Stimulated activated CD4-positive, alpha-beta T cell treated with anti-CD3 and anti-CD28 coated beads, Interleukin-4, amount 100 ng/mL, for 4 hours (primary cell): ENCODE data around the gene TFPI.
A peak's percentile ranks its signal among the peaks of the same experiment; 100 is the strongest.

Experiments used
- DNase-seq, 2 experiments: peaks; one replicate each; pipeline ENCODE4 v3.0.0-alpha.2; 2020

Gene TFPI

DNA sequence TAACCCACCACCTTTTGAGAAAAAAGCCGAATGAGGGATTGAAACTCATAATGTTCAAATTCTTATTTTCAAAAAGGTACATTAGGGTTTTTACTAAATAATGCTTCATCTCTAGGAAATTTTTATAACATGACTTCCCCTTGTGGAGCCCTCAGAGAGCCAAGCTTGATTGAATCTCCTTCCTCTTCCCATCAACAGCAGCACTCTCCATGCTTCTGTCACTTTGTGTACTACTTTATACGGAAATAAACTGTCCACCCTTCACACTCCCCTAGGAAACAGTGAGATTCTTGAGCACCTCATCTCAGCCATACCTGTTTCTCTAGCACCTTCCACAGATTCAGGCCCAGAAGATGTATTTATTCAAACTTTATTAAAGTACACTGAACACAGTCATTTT, 51.8 kb downstream of the TFPI start:
- DNase-seq = no peak

DNA sequence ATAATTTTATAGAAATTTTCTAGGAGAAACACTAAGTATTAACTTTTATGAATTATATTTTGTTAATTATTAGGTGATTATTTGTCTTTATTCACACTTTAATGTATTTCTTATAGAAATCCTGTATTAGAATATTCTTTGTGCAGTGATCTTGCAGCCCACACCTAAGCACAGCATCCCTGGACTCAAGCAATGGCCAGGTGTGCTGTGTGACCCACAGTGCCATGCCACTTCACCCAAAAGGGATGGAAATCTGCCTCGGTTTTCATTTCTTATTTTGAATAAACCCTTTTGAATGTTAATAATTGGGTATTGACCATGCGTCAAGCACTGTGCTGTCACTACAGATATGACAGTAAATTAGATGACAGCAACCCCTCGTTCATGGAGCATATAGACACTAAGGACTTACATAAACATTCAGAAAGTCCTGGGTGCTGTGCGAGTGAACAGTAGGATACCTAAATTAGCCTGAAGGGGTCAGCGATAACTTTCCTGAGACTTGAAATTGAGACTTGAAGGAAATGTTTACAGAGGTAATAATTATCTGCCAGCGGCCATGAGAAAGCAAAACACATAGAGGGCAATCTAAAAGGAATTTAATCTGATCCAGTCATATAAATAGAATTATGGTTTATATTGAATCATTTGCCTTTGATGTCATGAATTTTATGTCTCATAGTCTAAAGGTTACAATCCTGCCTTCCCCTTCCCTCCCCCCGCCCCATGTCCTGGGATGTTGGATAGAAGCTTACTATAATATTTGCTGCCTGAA, 53.5 kb downstream of the TFPI start:
- DNase-seq = no peak

DNA sequence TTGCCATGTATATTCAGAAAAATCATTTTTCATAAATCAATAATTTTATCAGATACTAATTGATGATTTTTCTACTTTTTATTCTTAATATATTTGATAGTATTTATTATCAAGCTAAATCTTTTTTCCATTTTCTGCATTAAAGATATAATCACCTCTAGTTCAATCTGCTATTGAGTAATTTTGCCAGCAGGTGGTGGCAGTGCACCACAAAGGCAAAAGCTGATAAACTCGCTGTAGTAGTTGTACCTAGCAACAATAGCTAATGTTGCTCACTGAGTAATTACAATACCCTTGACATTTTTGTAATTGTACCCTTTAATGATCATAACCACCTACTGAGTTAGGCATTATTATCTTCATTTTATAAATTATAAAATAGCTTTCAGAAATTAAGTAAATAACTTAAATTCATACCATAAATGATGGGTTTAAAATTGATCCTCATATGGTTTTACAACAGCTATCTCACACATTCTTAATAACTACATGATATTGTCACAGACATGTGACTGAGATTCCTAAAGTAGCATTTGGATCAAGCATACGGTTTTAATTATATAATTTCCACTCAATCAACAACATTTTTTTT, 54.2 kb downstream of the TFPI start:
- DNase-seq = peak in 1 of 2 experiments; percentile 20

DNA sequence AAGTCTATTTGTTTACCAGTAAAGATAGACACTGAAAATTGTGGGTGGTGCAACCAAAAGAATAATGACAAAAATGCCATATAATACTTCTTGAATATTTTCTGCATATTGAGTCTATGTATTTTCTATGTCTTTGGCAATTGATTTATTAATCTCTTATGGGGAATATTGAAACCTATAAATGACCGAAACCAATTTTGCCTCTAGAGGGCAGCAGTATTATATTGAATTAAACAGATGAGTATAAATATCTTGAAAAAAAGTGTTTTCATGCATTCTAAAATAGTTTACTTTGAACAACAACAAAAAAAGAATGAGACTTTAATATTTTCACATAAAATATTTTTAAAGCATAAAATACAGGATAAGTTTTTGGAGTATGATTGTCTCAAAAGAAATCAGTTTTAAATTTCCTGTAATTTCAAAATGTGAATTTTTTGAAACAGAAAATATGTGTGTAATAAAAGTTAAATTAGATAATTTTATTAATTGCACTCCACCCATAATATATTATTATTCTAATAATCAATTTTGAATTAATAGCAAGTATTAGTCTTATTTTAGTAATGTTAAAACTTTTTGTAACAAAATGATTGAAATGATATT, 56.3 kb downstream of the TFPI start:
- no peak for DNase-seq

DNA sequence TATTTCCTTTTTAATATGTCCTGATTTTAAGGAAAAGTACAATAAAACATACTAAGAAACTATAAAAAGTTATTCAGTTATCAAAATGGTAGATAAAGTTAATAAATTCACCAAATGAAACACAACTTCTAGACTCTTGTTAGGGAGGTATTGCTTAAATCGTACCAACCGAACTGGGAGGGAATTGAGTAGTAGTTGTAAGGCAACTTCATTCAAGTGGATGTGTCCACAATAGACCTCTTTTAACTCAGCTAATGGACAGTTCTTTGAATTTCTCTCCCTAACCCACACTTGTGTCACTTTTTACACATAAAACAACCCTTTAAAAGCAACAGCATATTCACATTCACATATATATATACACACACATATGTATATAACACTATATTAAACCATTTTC, 57.1 kb downstream of the TFPI start:
- DNase-seq = no peak

DNA sequence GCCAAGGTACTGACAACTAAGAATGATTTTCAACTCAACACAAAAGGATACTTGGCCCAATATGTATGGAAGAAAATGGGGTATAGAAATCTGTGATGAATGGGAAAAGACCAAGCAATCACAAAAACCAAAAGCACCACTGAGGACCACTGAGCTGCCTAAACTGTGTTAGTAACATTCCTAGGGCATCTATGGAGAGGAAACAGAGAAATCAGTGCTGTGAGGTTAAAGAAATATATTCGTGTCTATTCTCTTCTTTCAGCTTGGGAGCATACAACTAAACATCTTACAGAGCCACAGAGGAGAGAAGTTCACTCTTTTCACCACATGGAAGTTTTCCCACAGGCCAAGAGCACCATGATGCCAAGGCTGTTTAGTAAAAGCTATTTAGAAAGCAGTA, 58.9 kb downstream of the TFPI start:
- DNase-seq = no peak

DNA sequence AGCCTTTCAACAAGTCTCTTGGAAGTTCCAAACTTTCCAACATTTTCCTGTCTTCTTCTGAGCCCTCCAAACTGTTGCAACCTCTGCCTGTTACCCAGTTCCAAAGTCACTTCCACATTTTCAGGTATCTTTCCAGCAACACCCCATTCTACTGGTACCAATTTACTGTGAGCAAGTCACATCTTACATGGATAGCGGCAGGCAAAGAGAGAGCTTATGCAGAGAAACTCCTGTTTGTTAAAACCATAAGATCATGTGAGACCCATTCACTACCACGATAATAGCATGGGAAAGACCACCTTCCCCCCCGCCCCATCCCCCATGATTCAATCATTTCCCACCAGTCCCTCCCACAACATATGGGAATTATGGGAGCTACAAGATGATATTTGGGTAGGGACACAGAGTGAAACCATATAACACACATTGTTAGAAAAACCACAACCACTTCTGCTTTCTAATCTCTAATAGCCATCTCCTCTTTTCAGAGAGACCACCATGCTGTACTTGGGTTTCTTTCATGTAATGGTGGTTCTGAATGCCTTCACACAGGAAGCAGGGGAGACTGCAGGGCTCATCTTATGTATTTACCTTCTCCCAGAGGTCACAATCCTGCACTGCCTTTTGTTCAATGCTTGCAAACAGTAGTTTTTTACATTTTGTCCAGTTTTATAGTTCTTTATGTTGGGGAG, 60.2 kb downstream of the TFPI start:
- no peak for DNase-seq

DNA sequence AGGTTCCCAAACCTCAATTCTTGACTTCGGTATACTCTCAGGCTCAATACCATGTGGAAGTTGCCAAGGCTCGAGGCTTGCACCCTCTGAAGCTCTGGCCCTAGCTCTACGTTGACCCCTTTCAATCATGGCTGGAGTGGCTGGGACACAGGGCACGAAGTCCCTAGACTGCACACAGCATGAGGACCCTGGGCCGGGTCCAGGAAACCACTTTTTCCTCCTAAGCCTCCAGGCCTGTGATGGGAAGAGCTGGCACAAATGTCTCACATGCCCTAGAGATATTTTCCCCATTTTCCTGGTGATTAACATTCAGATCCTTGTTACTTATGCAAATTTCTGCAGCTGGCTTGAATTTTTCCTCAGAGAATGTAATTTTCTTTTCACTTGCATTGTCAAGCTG, 61.1 kb downstream of the TFPI start:
- DNase-seq = no peak

DNA sequence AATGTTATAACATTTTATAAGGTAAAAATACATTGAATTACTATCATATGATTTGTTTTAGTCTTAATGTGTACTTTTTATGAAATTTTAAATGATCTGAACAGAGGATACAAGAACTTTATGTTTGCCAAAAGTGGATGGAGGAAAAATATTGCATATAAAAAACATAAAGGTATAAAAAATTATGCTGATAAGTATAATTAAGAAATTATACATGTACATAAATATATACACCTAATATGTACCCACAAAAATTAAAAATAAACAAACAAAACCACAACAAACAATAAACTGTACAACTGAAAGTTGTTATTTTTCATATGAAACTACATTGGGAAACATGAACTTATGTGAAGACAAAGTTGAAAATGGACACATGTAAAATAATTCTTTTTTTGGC, 68.0 kb downstream of the TFPI start:
- no peak for DNase-seq

DNA sequence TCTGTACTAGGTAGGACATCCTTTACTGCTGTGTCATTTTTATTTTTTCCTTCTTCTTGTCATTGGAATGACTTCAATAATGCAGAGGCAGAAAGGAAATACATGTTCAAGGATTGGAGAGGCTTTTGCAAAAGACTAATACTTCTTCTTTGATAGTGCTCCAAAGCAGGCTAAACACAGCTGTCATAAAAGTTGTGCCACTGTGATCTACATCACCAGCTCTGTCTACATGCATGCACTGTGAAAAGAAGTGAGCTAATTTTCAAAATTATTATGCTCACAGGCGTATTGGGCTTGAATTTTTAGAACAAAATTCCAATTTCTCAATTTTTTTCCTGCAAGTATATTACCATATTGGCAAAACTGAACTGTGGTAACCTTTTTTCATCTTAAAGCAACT, 68.7 kb downstream of the TFPI start:
- DNase-seq = no peak

DNA sequence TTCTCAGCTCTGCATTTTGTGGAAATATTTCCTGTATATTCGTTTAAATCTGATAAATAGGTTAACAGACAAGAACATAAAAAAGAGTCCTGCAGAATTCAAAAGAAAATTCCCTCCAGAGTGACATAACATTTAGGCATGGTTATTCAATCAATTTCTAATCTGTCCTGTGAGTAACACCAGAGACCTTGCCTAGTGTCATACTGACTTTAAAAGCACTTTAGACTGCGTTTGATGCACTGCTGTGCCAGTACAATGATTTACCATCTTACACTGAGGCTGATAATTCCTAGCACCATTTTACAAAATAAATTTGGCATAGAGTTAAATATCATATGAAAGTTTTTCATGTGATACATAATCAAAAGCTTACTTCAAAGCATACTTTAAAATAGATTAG, 70.7 kb downstream of the TFPI start:
- no peak for DNase-seq

DNA sequence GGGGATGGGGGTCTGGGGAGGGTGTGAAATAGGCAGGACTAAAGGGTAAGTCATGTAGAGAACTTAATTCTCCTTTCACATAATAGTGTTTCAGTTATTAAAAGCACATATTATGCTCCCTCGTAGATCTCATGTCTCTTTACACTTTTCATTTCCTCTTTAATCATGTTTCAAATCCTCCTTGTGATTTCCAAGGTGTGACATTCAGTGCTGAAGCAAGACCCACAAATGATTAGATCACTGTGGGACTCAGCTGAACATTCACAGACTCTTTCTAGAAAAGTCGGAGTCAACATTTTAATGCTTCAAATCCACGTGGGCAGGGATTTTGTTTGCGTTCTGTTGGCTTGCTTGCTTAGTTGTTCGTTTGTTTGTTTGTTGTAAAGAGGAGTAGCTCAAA, 71.4 kb downstream of the TFPI start:
- no peak for DNase-seq

DNA sequence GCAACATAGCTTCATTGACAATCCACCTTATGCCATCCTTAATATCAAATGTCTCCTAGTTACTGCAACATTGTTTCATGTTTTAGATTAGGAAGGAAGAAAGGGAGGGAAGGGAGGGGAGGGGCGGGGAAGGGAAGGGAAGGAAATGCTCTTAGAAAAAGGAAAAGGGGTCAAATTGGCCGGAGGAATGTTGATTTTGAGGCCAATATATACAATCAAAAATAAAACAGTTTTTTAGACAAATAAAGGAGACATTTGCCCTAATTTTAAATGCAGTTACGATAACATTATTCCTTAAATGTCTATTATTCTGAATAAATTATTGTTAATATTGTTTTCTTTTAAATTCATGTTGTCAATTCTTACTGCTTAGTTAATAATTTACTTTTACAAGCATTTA, 72.7 kb downstream of the TFPI start:
- no peak for DNase-seq

DNA sequence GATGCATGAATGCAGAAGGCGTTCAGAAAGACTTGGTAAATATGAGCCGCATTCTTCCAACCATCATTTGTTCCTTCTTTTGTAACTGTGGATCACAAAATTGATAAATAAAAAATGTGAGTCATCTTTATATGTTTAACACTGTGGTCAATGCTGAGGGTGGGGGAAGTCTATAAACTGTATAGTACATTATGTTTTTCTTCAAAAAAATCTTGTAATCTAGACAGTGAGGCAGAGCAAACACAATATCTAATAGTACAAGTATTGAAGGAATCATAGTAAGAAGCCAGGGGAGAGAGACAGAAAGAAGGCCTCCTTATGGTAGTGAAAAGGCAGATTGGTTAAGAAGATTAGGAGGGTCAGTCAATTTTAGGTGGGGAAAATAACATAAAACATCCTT, 75.5 kb downstream of the TFPI start:
- DNase-seq = no peak

DNA sequence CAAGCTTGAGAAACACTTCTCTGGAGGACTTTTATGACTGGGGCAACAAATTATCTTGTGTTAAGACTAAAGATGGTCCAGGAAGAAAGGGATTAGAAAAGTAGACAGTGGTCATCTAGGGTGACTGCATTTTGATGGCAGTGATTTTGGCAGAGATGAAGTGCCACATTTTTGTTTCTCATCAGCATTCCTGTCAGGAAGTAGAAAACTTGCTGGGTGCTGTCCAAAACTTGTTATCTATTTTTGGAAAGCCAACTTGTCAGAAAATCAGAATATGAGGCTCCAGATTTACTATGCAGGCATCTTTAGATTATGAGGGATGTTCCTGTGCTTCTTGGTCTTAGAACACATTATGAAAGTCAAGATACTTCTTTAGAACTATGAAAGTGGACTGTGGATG, 77.2 kb downstream of the TFPI start:
- no peak for DNase-seq

DNA sequence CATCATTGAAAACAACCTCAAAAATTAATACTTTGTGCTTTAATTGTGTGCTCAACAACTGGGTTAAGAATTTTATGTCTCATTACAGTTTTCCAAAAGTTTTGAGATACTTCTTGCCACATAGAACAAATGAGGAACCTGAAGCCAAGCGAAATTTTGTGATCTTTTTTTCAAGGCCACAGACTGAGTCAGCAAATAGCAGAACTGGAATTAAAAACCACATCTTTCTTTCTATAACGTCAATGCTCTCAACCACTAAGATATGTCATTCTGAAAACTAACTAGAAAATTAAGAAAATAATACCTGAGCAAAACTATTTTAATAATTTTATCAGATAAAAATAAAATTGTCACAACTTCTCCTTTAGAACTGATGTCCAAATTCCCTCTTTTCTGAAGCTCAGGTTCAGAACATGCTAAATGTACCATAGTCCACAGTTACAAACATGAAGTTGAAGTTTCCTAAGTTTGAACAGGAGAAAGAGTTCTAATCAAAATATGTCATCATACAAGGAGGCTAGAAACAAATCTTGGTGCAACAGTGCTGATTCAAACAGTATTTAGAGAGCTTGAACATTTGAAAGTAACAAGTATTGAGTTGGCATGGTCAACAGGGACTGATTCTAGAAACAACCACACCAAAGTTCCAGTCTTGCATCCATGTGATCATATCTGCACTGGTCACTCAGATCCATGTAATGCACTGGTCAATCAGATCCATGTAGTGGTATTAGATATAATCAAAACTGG, 78.6 kb downstream of the TFPI start:
- no peak for DNase-seq

DNA sequence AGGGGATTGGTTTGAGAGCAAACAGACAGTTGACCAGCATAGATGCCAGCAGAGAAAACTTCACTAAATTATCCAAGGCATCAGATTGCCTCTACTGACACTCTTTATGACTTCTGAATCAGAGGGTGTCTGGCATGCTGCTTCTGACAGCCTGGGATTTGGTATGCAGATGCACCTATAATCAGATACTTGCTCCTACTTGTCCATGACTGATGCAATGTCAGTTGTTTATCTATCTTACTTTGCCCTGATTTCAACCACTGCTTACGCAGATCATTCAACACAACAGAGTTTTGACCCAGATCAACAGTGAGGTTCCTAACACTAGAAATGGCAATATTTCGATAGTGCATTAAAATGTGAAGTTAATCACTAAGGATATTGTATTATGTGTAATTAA, 83.5 kb downstream of the TFPI start:
- no peak for DNase-seq

DNA sequence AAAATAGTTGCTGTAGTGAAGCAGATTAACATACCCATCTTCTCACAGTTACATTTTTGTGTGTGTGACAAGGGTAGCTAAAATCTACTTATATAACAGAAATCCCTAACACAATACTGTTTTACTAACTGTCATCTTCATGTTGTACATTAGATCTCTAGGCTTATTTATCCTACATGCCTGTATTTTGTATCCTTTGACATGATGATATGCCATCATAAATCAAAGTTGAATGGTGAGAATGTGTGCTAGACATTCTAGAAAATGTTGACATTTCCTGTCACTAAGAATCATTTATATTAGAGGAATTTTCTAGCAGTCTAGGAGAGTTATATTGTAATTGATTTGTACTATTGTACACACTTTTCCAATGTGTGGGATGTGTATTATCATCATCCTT, 84.7 kb downstream of the TFPI start:
- DNase-seq = no peak

DNA sequence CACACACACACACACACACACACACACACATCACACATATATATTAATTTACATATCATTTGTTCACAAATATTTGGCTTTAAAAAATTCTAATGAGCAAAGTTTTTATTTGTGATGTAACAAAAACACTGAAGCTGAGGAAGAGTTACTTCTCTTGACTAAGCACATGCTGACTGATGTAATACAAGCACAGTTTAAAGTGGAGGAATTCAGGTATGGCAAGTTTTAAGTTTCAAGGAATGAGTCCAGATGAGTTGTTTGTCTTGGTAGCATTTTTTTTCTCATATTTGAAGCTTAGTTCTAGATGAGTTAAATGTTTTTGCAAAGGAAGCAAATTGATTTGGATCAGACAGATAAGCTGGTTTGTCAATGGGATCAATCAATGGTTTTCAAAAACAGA, 86.0 kb downstream of the TFPI start:
- DNase-seq = no peak

DNA sequence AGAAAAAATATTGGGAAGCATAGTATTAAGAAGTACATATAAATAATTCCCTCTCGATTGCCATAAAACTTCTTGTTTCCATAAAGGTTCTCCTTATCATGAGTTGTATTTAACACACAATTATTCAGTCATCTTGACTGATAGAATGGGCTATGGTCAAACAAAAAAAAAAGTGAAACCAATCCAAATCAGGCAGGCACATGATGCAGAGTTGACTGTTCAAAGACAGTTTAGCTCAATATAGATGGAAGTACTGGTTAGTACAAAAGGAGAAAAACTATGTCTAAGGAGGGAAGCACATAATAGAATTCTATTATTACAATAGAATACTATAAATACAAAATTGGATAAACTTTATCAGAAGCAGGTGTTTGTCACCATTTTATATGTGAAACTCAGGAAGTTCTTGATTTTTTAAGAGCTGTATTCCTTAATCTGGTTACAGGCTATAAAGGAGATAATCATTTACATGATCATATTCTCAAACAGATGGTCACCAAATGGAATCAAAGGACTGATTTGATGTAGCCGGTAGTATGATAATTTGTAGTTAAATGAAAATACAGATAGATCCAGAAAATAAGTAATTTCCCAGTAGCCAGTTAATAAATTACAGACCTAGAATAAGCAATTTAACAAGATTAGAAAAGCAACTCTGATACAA, 88.0 kb downstream of the TFPI start:
- no peak for DNase-seq

DNA sequence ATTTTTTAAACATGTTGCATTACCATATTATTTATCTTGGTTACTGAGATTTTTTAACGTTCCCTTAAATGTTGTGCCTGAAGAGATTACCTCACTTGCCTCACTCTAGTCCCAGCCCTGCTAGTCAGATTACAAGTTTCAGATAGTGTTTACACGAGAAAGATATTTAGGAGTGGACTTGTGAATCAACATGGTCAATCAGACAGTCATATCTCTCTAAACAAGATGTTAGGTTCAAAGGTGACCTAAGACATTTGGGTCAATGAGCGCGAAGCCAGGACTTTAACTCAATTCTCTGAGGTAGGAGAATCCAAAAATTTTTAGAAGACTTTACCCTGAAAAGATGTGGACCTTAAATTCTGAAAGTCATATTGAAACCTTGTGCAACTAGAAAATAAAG, 91.4 kb downstream of the TFPI start:
- DNase-seq = no peak
